Mammary epithelial cell (primary cell): Measurements from ENCODE around the gene TNS1.

Source experiments
- CTCF ChIP-seq, 2 donors: IDR thresholded peaks in 1 of 2; conservative IDR thresholded peaks in 1 of 2; 2 replicates each; pipeline ENCODE4 v1.5.1; 2011 to 2012; ENCODE audit warnings: inconsistent platforms in 2 of 2, low read length in 2 of 2, mild to moderate bottlenecking in 2 of 2, control low read depth in 1 of 2, low read depth in 1 of 2; ENCODE audit not compliant: insufficient read depth in 1 of 2; ENCODE audit errors: extremely low read depth in 1 of 2
- EZH2 ChIP-seq: IDR thresholded peaks from 2 replicates; pipeline ENCODE4 v1.6.1; 2012; ENCODE audit warnings: low read length, inconsistent platforms, borderline replicate concordance

- TF ChIP-seq CTCF (conservative IDR thresholded peaks at IDR 0.05 in 1 of 2, IDR thresholded peaks at IDR 0.05 in 1 of 2; ENCODE audit: extremely low read depth in 1 of 2, insufficient read depth in 1 of 2, low read depth in 1 of 2, low read length in 2 of 2) (no peak), EZH2 (no peak)
These were observed 23.4 kb upstream of the TNS1 start for GRCh38 chr2:218026244-218026643.
